PC-3 (cell line): Measurements from ENCODE around the gene NAA60.

Experiments
- EZH2 ChIP-seq: fragments of 300-600 bp; sonication (generic); IDR thresholded peaks from one replicate; pipeline ENCODE4 v1.6.1; 2017; ENCODE audit warnings: antibody characterized with exemption, mild to moderate bottlenecking, low read length; ENCODE audit not compliant: unreplicated experiment
- TF ChIP-seq, protein P1 (sequence below): fragments of 300-600 bp; sonication (generic); conservative IDR thresholded peaks from 2 replicates; pipeline ENCODE4 v1.5.1; 2017; ENCODE audit warnings: antibody characterized with exemption, low read depth, mild to moderate bottlenecking, low read length

DNA sequence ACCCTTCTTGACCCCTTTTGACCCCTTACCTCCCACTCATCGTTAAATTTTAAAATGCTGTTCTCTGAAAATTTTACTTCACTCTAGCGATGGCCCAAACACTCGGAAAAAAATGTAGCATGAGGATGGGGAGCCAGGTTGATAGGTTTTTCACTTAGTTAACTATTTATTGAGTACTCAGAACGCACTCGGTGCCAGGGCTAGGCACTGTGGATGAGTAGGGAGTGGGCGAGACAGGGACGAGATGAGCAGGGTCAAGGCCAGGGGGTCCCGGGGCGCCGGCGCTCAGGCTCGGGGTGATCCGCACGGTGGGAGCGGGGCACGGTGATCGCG, 43.1 kb upstream of the NAA60 start:
- TF ChIP-seq, protein P1, sequence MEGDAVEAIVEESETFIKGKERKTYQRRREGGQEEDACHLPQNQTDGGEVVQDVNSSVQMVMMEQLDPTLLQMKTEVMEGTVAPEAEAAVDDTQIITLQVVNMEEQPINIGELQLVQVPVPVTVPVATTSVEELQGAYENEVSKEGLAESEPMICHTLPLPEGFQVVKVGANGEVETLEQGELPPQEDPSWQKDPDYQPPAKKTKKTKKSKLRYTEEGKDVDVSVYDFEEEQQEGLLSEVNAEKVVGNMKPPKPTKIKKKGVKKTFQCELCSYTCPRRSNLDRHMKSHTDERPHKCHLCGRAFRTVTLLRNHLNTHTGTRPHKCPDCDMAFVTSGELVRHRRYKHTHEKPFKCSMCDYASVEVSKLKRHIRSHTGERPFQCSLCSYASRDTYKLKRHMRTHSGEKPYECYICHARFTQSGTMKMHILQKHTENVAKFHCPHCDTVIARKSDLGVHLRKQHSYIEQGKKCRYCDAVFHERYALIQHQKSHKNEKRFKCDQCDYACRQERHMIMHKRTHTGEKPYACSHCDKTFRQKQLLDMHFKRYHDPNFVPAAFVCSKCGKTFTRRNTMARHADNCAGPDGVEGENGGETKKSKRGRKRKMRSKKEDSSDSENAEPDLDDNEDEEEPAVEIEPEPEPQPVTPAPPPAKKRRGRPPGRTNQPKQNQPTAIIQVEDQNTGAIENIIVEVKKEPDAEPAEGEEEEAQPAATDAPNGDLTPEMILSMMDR: no peak
- no peak for TF ChIP-seq EZH2
